Lower lobe of right lung (tissue), 2 donors: Measurements from ENCODE around the gene TRIM24. TPM values are rescaled to one million over a fixed set of nuclear protein-coding genes. Genes with fewer than 3 reads are reported as not detected.

Experiments used
- ATAC-seq, 2 donors: fragments of 200-7000 bp; cut with Tn5 transposase; one replicate each; pipeline ENCODE4 v1.9.1; 2020 to 2022; ENCODE audit warnings: mild to moderate bottlenecking in 2 of 2, moderate library complexity in 2 of 2
- DNase-seq: peaks from one replicate; pipeline ENCODE4 v3.0.0-alpha.2; 2020
- H3K27ac ChIP-seq: fragments of 200-600 bp; one replicate; pipeline ENCODE4 v1.8.0; 2022
- H3K27me3 ChIP-seq: fragments of 200-600 bp; one replicate; pipeline ENCODE4 v1.8.0; 2022; ENCODE audit warnings: low read depth
- H3K36me3 ChIP-seq: fragments of 200-600 bp; one replicate; pipeline ENCODE4 v1.8.0; 2022; ENCODE audit warnings: mild to moderate bottlenecking
- H3K4me1 ChIP-seq: fragments of 200-600 bp; one replicate; pipeline ENCODE4 v1.8.0; 2022
- H3K4me3 ChIP-seq: fragments of 200-600 bp; one replicate; pipeline ENCODE4 v1.8.0; 2022; ENCODE audit warnings: mild to moderate bottlenecking
- H3K9me3 ChIP-seq: fragments of 200-600 bp; one replicate; pipeline ENCODE4 v1.8.0; 2022
- intact Hi-C: fragments of 100-400 bp; cut with DNase I; formaldehyde crosslinking; loops from one replicate; pipeline ENCODE4 v1.11.0; 2022
- total RNA-seq: library from RNA; stranded (reverse); fragmentation: NEBNext Ultra II Directional; extraction: Animal tissue kit (Norgen Biotek cat#: 25700); gene quantifications from one replicate; pipeline ENCODE4 v1.2.1, GENCODE V29; 2021
- TF ChIP-seq, protein P1 (sequence below): fragments of 200-600 bp; IDR thresholded peaks from one replicate; pipeline ENCODE4 v1.8.0; 2022; ENCODE audit warnings: antibody characterized with exemption, mild to moderate bottlenecking
- donor health status: DM: no; HTN: yes; CAD: no; lungs with severe emphysema.

The TRIM24 gene
- total RNA-seq, 1 donor from 2014 or later, result 25.8 TPM

DNA sequence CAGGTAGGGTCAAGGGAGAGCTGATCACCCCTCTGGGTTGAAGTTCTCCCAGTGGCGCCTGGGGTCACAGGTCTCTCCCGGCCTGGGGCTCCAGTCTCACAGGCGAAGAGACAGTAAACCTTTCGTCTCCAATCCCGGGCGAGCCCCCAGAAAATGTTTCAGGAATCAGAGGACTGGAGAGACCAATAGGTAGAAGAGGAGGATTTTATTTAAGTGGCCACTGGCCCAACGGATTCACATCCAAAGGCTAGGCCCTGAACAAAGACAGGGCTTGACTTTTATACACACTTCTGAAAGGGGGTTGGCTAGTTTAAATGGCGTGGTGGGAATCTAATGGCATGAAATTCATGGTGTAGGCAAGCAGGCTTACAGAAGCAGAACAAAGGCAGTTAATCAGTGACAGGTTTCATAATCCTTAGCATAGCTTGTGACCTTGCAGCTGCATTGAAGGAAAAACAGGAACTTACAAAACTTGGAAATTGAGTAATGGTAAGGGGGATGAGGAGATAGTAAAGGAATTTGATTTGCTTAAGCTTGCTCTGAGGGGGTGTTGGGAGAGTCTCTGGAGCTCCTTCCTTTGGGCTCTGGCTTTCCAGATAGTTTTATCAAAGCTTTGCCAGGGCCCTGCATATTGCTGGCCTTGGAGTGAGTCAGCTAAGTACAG lies 105.5 kb downstream of the TRIM24 start:
- Histone ChIP-seq H3K36me3 (peaks cover 65% of the 10 kb centered on the region), H3K4me1 (no peaks in the 10 kb centered on the region)

DNA sequence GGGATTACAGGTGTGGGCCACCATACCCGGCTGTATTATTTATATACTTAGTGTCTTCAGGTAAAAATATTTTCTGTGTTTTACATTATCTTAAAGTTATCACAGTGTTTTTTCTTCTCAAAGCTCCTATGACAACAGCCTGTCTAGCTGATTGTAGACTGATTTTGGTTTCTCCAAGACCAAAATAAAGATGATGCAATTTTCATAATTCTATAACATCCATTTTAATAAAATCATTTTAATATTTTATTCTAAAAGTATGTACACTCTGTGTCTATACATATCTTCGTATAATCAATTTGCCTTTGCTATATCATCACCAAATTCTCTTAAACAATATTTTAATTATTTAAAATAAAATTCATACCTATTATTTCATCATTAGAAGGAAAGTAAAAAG lies 108.6 kb downstream of the TRIM24 start:
- H3K4me3 ChIP-seq, result no peak overlapping the region
- intact Hi-C loops, result no loop called here
- ATAC-seq, result no peak
- no peak overlapping the region for H3K27ac ChIP-seq
- H3K4me1 ChIP-seq, result no peaks in the 10 kb centered on the region
- H3K36me3 ChIP-seq, result peaks cover 64% of the 10 kb centered on the region
- TF ChIP-seq, protein P1, sequence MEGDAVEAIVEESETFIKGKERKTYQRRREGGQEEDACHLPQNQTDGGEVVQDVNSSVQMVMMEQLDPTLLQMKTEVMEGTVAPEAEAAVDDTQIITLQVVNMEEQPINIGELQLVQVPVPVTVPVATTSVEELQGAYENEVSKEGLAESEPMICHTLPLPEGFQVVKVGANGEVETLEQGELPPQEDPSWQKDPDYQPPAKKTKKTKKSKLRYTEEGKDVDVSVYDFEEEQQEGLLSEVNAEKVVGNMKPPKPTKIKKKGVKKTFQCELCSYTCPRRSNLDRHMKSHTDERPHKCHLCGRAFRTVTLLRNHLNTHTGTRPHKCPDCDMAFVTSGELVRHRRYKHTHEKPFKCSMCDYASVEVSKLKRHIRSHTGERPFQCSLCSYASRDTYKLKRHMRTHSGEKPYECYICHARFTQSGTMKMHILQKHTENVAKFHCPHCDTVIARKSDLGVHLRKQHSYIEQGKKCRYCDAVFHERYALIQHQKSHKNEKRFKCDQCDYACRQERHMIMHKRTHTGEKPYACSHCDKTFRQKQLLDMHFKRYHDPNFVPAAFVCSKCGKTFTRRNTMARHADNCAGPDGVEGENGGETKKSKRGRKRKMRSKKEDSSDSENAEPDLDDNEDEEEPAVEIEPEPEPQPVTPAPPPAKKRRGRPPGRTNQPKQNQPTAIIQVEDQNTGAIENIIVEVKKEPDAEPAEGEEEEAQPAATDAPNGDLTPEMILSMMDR, result no peak
- DNase-seq, result no peak
- H3K27me3 ChIP-seq, result no peaks in the 10 kb centered on the region
- peaks cover 27% of the 10 kb centered on the region for H3K9me3 ChIP-seq

More for the DNA sequence above, 105.5 kb downstream of the TRIM24 start:
- ATAC-seq, result peak; percentile 43 to 47
- Histone ChIP-seq H3K4me3 (no peak overlapping the region), H3K27me3 (no peaks in the 10 kb centered on the region), H3K9me3 (peaks cover 36% of the 10 kb centered on the region), H3K27ac (peak overlapping the region; percentile 61)
- TF ChIP-seq, protein P1, result no peak
- no peak for DNase-seq
- intact Hi-C loops, result no loop called here

DNA sequence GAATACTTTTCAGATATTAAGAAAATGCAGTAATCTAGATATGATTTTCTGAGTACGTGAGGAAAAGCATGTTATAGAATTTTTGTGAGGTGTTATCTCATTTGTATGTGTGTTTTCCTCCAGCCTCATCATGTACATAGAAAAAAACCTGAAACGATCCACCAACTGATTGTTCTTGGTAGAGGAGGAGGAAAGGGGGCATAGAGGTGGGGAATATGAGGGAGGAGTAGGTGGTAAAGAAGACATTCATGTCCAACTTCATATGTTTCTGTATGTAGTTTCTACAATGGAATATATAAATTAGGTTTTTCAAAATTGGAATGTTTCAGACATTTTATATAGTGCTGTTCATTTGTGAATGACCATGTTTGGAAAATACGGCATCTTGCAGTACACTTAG lies 109.4 kb downstream of the TRIM24 start:
- DNase-seq (no peak), ATAC-seq (no peak)
- peaks cover 23% of the 10 kb centered on the region for H3K9me3 ChIP-seq
- TF ChIP-seq, protein P1, result no peak
- H3K36me3 ChIP-seq, result peaks cover 71% of the 10 kb centered on the region
- H3K4me3 ChIP-seq, result no peak overlapping the region
- no peaks in the 10 kb centered on the region for H3K4me1 ChIP-seq
- H3K27ac ChIP-seq, result no peak overlapping the region
- no peaks in the 10 kb centered on the region for H3K27me3 ChIP-seq
- intact Hi-C loops, result no loop called here

DNA sequence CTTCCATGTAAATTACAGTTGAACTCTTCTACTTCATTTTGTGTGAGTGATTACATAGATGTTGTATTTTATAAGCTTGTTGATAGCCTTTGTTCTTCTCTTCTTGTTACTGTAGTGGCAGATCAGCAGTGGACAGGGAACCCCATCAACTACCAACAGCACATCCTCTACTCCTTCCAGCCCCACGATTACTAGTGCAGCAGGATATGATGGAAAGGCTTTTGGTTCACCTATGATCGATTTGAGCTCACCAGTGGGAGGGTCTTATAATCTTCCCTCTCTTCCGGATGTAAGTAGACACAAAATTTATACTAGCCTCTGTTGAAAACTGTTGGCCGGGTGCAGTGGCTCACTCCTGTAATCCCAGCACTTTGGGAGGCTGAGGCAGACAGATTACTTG lies 110.7 kb downstream of the TRIM24 start:
- TF ChIP-seq, protein P1, result no peak
- Histone ChIP-seq H3K4me3 (no peak overlapping the region), H3K27ac (no peak overlapping the region), H3K36me3 (peaks cover 80% of the 10 kb centered on the region), H3K4me1 (no peaks in the 10 kb centered on the region), H3K9me3 (peaks cover 10% of the 10 kb centered on the region), H3K27me3 (no peaks in the 10 kb centered on the region)
- DNase-seq, result no peak
- ATAC-seq, result no peak
- intact Hi-C loops, result no loop called here

DNA sequence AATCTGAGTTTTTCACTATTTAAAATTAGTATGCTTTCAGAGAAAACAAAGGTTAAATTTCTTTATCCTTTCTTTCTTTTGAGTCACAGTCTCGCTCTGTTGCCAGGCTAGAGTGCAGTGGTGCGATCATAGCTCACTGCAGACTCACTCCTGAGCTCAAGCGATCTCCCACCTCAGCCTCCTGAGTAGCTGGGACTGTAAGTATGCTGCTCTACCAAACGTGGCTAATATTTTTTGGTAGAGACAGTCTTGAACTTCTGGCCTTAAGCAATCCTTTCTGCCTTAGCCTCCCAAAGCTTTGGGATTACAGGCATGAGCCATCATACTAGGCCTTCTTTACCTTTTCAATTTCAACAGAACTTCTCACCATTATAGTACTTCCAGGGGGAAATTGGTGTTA lies 113.7 kb downstream of the TRIM24 start:
- Histone ChIP-seq H3K27ac (no peak overlapping the region), H3K27me3 (no peaks in the 10 kb centered on the region), H3K4me1 (no peaks in the 10 kb centered on the region), H3K4me3 (no peak overlapping the region), H3K36me3 (peaks cover 84% of the 10 kb centered on the region), H3K9me3 (no peaks in the 10 kb centered on the region)
- DNase-seq (no peak), ATAC-seq (no peak)
- TF ChIP-seq, protein P1, result no peak
- intact Hi-C loops, result no loop called here
